Karpas-422 (cell line): ENCODE data around the gene SOBP. TPM values are rescaled to one million over a fixed set of nuclear protein-coding genes. Genes with fewer than 3 reads are reported as not detected.

Experiments
- DNase-seq: peaks from one replicate; pipeline ENCODE4 v3.0.0-alpha.2; 2015
- H2AFZ ChIP-seq: fragments of 200-600 bp; sonication (generic); 2 replicates; pipeline ENCODE4 v1.6.1; 2014; ENCODE audit warnings: antibody characterized with exemption, low read length, mixed read lengths
- H3K27ac ChIP-seq: fragments of 200-600 bp; sonication (generic); 2 replicates; pipeline ENCODE4 v1.5.1; 2014; ENCODE audit warnings: mild to moderate bottlenecking, low read length, moderate library complexity
- H3K27me3 ChIP-seq: fragments of 200-600 bp; sonication (generic); 2 replicates; pipeline ENCODE4 v1.6.1; 2014; ENCODE audit warnings: low read length, mixed read lengths
- H3K36me3 ChIP-seq: fragments of 200-600 bp; sonication (generic); 2 replicates; pipeline ENCODE4 v1.6.1; 2014; ENCODE audit warnings: low read length, mixed read lengths; ENCODE audit not compliant: insufficient read depth
- H3K4me1 ChIP-seq: fragments of 200-600 bp; sonication (generic); 2 replicates; pipeline ENCODE4 v1.6.1; 2014; ENCODE audit warnings: mild to moderate bottlenecking, low read length, mixed read lengths
- H3K4me2 ChIP-seq: fragments of 200-600 bp; sonication (generic); 2 replicates; pipeline ENCODE4 v1.6.1; 2014; ENCODE audit warnings: low read length, low read depth, mild to moderate bottlenecking; ENCODE audit not compliant: poor library complexity, severe bottlenecking
- H3K4me3 ChIP-seq: fragments of 200-600 bp; sonication (generic); 2 replicates; pipeline ENCODE4 v1.5.1; 2014; ENCODE audit warnings: mild to moderate bottlenecking, antibody characterized with exemption, low read length, mixed read lengths
- H3K79me2 ChIP-seq: fragments of 200-600 bp; sonication (generic); 2 replicates; pipeline ENCODE4 v1.6.1; 2014; ENCODE audit warnings: mild to moderate bottlenecking, low read length, mixed read lengths
- H3K9ac ChIP-seq: fragments of 200-600 bp; sonication (generic); 2 replicates; pipeline ENCODE4 v1.6.0; 2014; ENCODE audit warnings: low read length
- H3K9me2 ChIP-seq: fragments of 200-600 bp; sonication (generic), shearing (Covaris generic); replicated peaks from 2 replicates; pipeline ENCODE4 v1.6.0; 2014; ENCODE audit warnings: mild to moderate bottlenecking, low read length, moderate library complexity; ENCODE audit not compliant: insufficient read depth
- H3K9me3 ChIP-seq: fragments of 300-700, 200-600 bp; sonication (generic); 2 replicates; pipeline ENCODE4 v1.6.1; 2014; ENCODE audit warnings: low read length, mixed read lengths
- H4K20me1 ChIP-seq: fragments of 200-600 bp; sonication (generic); 2 replicates; pipeline ENCODE4 v1.6.1; 2014; ENCODE audit warnings: mild to moderate bottlenecking, antibody characterized with exemption, low read length, low read depth; ENCODE audit not compliant: insufficient read depth
- total RNA-seq: library from RNA; depleted of rRNA; stranded (reverse); fragments of >200 nt; shearing (Covaris generic); gene quantifications from 2 replicates; pipeline ENCODE4 v1.2.3, GENCODE V29; 2014; ENCODE audit warnings: low replicate concordance

The SOBP gene
- total RNA-seq, 1 experiment from 2014 or later, result 17.8 TPM

- H3K4me2 ChIP-seq, result no peak overlapping the region
- H3K79me2 ChIP-seq, result no peaks in the 10 kb centered on the region
- no peaks in the 10 kb centered on the region for H3K27me3 ChIP-seq
- peaks cover 3% of the 10 kb centered on the region for H3K4me1 ChIP-seq
- H3K9me3 ChIP-seq, result no peaks in the 10 kb centered on the region; the same call in 1 of the 2 replicates
- no peak overlapping the region for H2AFZ ChIP-seq
- no peaks in the 10 kb centered on the region for H4K20me1 ChIP-seq
- H3K36me3 ChIP-seq, result no peaks in the 10 kb centered on the region
- DNase-seq, result no peak
- no peak overlapping the region for H3K27ac ChIP-seq
- no peak overlapping the region for H3K9ac ChIP-seq
- H3K9me2 ChIP-seq, result no peaks in the 10 kb centered on the region
- H3K4me3 ChIP-seq, result no peak overlapping the region
Observed at GRCh38 chr6:107699254-107699653, 209.3 kb downstream of the SOBP start.

- no peaks in the 10 kb centered on the region for H4K20me1 ChIP-seq
- no peak overlapping the region for H3K9ac ChIP-seq
- H3K27me3 ChIP-seq, result no peaks in the 10 kb centered on the region
- H3K4me2 ChIP-seq, result no peak overlapping the region
- DNase-seq, result no peak
- no peak overlapping the region for H3K4me3 ChIP-seq
- no peaks in the 10 kb centered on the region for H3K79me2 ChIP-seq
- H3K36me3 ChIP-seq, result no peaks in the 10 kb centered on the region
- H3K9me2 ChIP-seq, result no peaks in the 10 kb centered on the region
- H3K9me3 ChIP-seq, result no peaks in the 10 kb centered on the region
- peaks cover 7% of the 10 kb centered on the region for H3K4me1 ChIP-seq
- H3K27ac ChIP-seq, result no peak overlapping the region
- no peak overlapping the region for H2AFZ ChIP-seq
Observed at GRCh38 chr6:107699697-107700325, 209.9 kb downstream of the SOBP start.

- Histone ChIP-seq H3K4me1 (peaks cover 4% of the 10 kb centered on the region; the same call in 1 of the 2 replicates), H3K4me3 (no peak overlapping the region), H3K9ac (no peak overlapping the region), H3K27ac (no peak overlapping the region), H3K27me3 (no peaks in the 10 kb centered on the region), H3K9me2 (no peaks in the 10 kb centered on the region), H3K79me2 (no peaks in the 10 kb centered on the region), H2AFZ (no peak overlapping the region), H3K4me2 (no peak overlapping the region), H3K9me3 (no peaks in the 10 kb centered on the region), H3K36me3 (no peaks in the 10 kb centered on the region), H4K20me1 (no peaks in the 10 kb centered on the region)
- no peak for DNase-seq
Observed at GRCh38 chr6:107703606-107704005, 213.7 kb downstream of the SOBP start.

- Histone ChIP-seq H3K9me2 (no peaks in the 10 kb centered on the region), H3K27ac (no peak overlapping the region), H2AFZ (no peak overlapping the region), H3K4me3 (no peak overlapping the region), H3K79me2 (no peaks in the 10 kb centered on the region), H4K20me1 (no peaks in the 10 kb centered on the region), H3K4me1 (peaks cover 4% of the 10 kb centered on the region; the same call in 1 of the 2 replicates), H3K4me2 (peak overlapping the region; percentile 12), H3K9me3 (no peaks in the 10 kb centered on the region), H3K27me3 (no peaks in the 10 kb centered on the region), H3K36me3 (no peaks in the 10 kb centered on the region), H3K9ac (no peak overlapping the region)
- DNase-seq, result peak; percentile 82
Observed at GRCh38 chr6:107704347-107705013, 214.6 kb downstream of the SOBP start.

- no peak for DNase-seq
- Histone ChIP-seq H3K36me3 (no peaks in the 10 kb centered on the region), H3K9ac (no peak overlapping the region), H3K9me2 (no peaks in the 10 kb centered on the region), H4K20me1 (no peaks in the 10 kb centered on the region), H3K4me2 (no peak overlapping the region), H2AFZ (no peak overlapping the region), H3K4me1 (peaks cover 4% of the 10 kb centered on the region; the same call in 1 of the 2 replicates), H3K4me3 (no peak overlapping the region), H3K27ac (no peak overlapping the region), H3K9me3 (no peaks in the 10 kb centered on the region), H3K27me3 (no peaks in the 10 kb centered on the region), H3K79me2 (no peaks in the 10 kb centered on the region)
Observed at GRCh38 chr6:107706516-107707115, 216.7 kb downstream of the SOBP start.

- no peak overlapping the region for H3K27ac ChIP-seq
- H3K79me2 ChIP-seq, result no peaks in the 10 kb centered on the region
- H3K9me2 ChIP-seq, result no peaks in the 10 kb centered on the region
- DNase-seq, result no peak
- no peak overlapping the region for H3K9ac ChIP-seq
- H3K4me3 ChIP-seq, result no peak overlapping the region
- no peaks in the 10 kb centered on the region for H4K20me1 ChIP-seq
- H3K9me3 ChIP-seq, result no peaks in the 10 kb centered on the region
- no peak overlapping the region for H3K4me2 ChIP-seq
- H3K4me1 ChIP-seq, result peaks cover 12% of the 10 kb centered on the region
- H3K27me3 ChIP-seq, result no peaks in the 10 kb centered on the region
- H2AFZ ChIP-seq, result no peak overlapping the region
- no peaks in the 10 kb centered on the region for H3K36me3 ChIP-seq
Observed at GRCh38 chr6:107707346-107708275, 217.7 kb downstream of the SOBP start.

- Histone ChIP-seq H2AFZ (no peak overlapping the region), H3K36me3 (no peaks in the 10 kb centered on the region), H3K4me2 (no peak overlapping the region), H3K27ac (no peak overlapping the region), H3K79me2 (no peaks in the 10 kb centered on the region), H3K4me3 (no peak overlapping the region), H3K27me3 (no peaks in the 10 kb centered on the region), H4K20me1 (no peaks in the 10 kb centered on the region), H3K9ac (no peak overlapping the region), H3K9me3 (no peaks in the 10 kb centered on the region), H3K4me1 (peaks cover 20% of the 10 kb centered on the region), H3K9me2 (no peaks in the 10 kb centered on the region)
- no peak for DNase-seq
Observed at GRCh38 chr6:107708435-107708834, 218.5 kb downstream of the SOBP start.

- no peaks in the 10 kb centered on the region for H3K9me3 ChIP-seq
- H3K4me2 ChIP-seq, result no peak overlapping the region
- no peak overlapping the region for H3K9ac ChIP-seq
- no peak for DNase-seq
- no peaks in the 10 kb centered on the region for H3K36me3 ChIP-seq
- no peaks in the 10 kb centered on the region for H3K79me2 ChIP-seq
- no peak overlapping the region for H3K27ac ChIP-seq
- H3K9me2 ChIP-seq, result no peaks in the 10 kb centered on the region
- H3K4me1 ChIP-seq, result peaks cover 24% of the 10 kb centered on the region
- H3K4me3 ChIP-seq, result no peak overlapping the region
- no peaks in the 10 kb centered on the region for H3K27me3 ChIP-seq
- no peaks in the 10 kb centered on the region for H4K20me1 ChIP-seq
- H2AFZ ChIP-seq, result no peak overlapping the region
Observed at GRCh38 chr6:107709341-107709740, 219.4 kb downstream of the SOBP start.
